Effector memory CD4-positive, alpha-beta T cell (primary cell): ENCODE results near the gene CYS1.

Experiments used
- DNase-seq, 3 donors: peaks; one replicate each; pipeline ENCODE4 v3.0.0-alpha.2; 2020
- H3K27ac ChIP-seq: 2 replicates; pipeline ENCODE4 v1.7.0; 2013; ENCODE audit warnings: mild to moderate bottlenecking, low read length, moderate library complexity; ENCODE audit not compliant: insufficient read depth, poor library complexity, severe bottlenecking
- H3K27me3 ChIP-seq: replicated peaks from 2 replicates; pipeline ENCODE4 v1.7.0; 2013; ENCODE audit warnings: mild to moderate bottlenecking, low read length; ENCODE audit not compliant: insufficient read depth, control insufficient read depth, poor library complexity, severe bottlenecking
- H3K36me3 ChIP-seq: 2 replicates; pipeline ENCODE4 v1.7.0; 2013; ENCODE audit warnings: mild to moderate bottlenecking, low read length, moderate library complexity; ENCODE audit not compliant: control insufficient read depth, insufficient read depth
- H3K4me1 ChIP-seq: 2 replicates; pipeline ENCODE4 v1.7.0; 2013; ENCODE audit warnings: low read length, mild to moderate bottlenecking; ENCODE audit not compliant: control insufficient read depth, insufficient read depth, poor library complexity, severe bottlenecking
- H3K4me3 ChIP-seq: 2 replicates; pipeline ENCODE4 v1.7.0; 2013; ENCODE audit warnings: low read length, low read depth, mild to moderate bottlenecking; ENCODE audit not compliant: insufficient read depth, poor library complexity, severe bottlenecking
- H3K9me3 ChIP-seq: 2 replicates; pipeline ENCODE4 v1.7.0; 2013; ENCODE audit warnings: mild to moderate bottlenecking, low read length, moderate library complexity; ENCODE audit not compliant: control insufficient read depth

CYS1 gene

DNA sequence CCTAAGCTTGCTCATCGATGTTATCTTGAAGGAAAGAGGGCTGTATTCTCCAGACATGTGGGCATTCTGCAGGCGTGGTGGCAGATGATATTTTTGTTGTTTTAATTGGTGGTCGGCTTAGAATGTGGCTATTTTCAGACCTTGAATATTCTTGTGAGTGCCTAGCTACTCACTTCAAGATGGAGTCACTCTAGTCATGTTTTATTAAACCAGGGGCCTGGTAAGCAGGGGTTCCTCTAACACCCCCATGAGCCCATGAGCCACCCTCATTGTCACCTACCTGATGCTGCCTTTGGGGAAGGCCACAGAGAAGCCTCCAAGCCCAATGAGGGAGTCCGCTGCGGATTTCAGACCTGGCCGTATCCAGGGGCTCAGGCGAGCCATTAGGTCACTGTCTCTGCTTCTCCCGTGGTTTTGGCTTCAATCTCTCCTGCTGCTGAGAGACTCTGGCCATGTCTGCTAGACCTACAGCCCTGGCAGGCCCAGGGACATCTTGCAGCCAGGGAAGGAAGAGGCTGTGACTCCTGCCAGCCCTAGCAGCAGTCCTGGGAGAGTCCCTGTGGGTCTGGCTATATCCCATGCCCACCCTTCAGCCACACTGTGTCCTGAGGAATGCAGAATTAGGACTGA is 53.2 kb downstream of the CYS1 start:
- H3K27me3 ChIP-seq, result no peaks in the 10 kb centered on the region
- peaks cover 20% of the 10 kb centered on the region for H3K4me1 ChIP-seq
- DNase-seq, result no peak
- H3K4me3 ChIP-seq, result no peak overlapping the region
- no peaks in the 10 kb centered on the region for H3K36me3 ChIP-seq
- no peaks in the 10 kb centered on the region for H3K9me3 ChIP-seq
- no peak overlapping the region for H3K27ac ChIP-seq

DNA sequence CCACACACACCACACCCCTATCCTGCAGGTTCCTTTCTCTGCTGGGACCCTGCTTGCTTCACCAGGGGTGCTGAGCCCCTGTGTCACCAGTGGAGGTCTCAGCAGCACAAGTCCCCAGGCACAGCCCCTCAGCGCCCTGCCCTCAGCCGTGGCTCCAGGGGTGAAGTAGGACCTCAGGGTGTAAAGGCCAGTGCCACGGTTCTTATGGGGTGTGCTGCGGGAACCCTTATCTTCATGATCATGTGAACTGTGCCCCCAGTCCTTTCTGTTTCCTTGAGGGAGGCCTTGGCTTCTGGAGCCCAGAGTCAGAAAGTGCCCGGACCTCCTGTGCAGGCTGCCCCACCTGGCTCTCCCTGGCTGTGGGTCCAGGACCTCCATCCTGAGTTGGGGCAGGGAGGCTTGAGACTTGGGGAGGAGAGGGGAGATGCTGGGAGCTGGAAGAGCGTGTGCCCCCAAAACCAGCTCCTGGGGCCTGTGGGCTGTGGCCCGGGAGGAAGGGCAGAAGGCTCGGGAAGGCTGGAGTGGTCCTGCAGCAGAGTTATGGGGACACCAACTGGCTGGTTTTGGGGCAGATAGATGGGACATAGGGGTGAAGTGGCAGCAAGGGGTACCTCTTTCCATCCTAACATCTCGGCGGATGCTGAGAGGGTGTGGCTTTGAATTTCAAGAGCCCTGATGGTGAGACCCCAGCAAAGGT is 57.1 kb downstream of the CYS1 start:
- no peak overlapping the region for H3K4me3 ChIP-seq
- H3K27me3 ChIP-seq, result no peaks in the 10 kb centered on the region
- no peak for DNase-seq
- no peaks in the 10 kb centered on the region for H3K36me3 ChIP-seq
- H3K9me3 ChIP-seq, result no peaks in the 10 kb centered on the region
- H3K27ac ChIP-seq, result no peak overlapping the region
- no peaks in the 10 kb centered on the region for H3K4me1 ChIP-seq

DNA sequence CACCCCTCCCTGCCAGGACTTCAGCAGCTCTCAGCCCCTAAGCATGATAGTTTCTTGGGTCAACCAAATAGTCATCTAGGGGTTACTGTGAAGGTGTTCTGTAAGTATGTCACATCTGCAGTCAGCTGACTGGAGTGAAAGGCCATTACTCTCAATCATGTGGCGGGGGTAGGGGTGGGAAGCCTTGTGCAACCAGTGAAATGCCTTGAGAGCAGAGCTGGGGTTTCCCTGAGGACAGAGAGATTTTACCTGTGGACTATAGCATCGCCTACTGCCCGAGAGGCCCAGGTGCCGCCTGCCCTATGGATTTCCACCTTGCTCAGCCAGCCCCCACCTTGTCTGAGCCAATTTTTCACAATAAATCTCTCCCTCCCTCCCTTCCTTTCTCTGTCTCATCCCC is 57.8 kb downstream of the CYS1 start:
- Histone ChIP-seq H3K4me1 (no peaks in the 10 kb centered on the region), H3K27me3 (no peaks in the 10 kb centered on the region), H3K27ac (no peak overlapping the region), H3K4me3 (no peak overlapping the region), H3K9me3 (peaks cover 3% of the 10 kb centered on the region), H3K36me3 (no peaks in the 10 kb centered on the region)
- no peak for DNase-seq

DNA sequence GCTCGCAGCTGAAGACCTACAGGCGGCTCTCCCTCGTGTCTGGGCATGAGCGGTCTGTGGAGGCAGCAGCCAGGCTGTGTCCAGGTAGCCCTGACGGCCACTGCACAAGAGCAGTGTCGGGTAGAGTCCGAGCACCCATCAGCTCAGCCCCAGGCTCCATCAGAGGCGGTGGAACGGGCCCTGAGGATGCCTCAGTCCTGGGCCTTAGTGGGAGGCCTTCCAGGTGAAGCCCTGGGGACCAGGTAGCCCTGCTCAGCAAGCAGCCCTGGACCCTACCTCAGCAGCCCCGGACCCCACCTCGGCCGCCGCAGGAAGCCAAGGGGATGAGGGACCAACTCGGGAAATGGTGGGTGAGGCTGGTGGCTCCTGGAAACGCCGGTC is 58.2 kb downstream of the CYS1 start:
- no peak for DNase-seq
- Histone ChIP-seq H3K27ac (no peak overlapping the region), H3K36me3 (no peaks in the 10 kb centered on the region), H3K4me1 (no peaks in the 10 kb centered on the region), H3K4me3 (no peak overlapping the region), H3K9me3 (peaks cover 4% of the 10 kb centered on the region), H3K27me3 (no peaks in the 10 kb centered on the region)

DNA sequence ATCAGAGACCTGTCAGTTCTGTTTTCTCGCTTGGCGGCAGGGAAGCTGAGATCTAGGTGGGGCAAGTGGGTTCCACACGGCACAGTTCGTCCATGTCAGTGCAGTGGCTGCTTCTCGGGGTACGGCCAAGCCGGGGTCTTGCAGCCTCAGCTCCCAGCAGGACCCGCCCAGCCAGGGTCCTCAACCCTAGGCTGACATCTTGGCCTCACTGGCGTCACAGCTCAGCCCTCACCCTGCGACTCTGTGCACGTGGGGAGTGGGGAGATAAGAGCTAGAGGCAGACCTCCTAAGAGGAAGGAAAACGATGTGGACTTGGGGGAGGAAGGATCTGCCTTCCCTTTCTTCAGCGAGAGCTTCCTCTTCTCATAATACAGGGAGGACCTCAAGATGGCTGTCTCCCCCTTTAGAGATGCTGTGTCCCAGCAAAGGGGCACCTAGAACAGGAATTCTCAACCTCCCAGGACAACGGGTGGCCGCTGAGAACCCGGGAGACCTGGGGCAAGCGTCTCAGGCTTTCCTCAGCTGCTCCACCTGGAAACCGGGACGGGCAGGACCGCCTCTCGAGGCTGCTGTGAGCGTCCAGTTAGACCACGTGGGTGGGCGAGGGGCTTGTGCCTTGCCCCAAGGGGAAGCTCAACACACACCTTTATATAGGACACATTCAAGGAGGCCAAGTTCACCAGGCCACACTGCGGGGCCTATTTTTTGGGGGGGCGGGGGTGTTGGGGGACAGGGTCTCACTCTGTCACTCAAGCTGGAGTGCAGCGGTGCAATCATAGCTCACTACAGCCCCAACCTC is 60.4 kb downstream of the CYS1 start:
- H3K27ac ChIP-seq, result no peak overlapping the region
- no peaks in the 10 kb centered on the region for H3K4me1 ChIP-seq
- peaks cover 4% of the 10 kb centered on the region for H3K9me3 ChIP-seq
- no peaks in the 10 kb centered on the region for H3K27me3 ChIP-seq
- no peak for DNase-seq
- no peak overlapping the region for H3K4me3 ChIP-seq
- H3K36me3 ChIP-seq, result no peaks in the 10 kb centered on the region

DNA sequence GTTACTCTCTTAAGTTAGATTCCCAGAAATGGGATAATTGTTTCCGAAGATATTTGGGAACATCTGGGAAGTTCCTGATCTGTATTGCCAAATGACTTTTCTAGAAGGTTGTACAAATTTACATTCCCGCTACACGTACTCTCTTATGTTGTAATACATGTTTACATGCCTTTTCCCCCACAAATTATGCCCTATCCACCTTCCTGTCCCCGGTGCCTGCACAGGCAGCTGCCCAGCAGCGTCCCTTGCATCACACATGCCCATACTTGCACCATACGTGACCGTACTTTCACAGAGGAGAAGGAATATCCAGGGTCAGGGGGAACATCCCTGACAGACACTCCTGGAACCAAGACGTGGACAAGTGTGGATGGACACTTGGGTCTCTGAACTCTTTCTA is 61.0 kb downstream of the CYS1 start:
- Histone ChIP-seq H3K4me1 (no peaks in the 10 kb centered on the region), H3K4me3 (no peak overlapping the region), H3K9me3 (peaks cover 4% of the 10 kb centered on the region), H3K27ac (no peak overlapping the region), H3K36me3 (no peaks in the 10 kb centered on the region), H3K27me3 (no peaks in the 10 kb centered on the region)
- DNase-seq, result no peak

DNA sequence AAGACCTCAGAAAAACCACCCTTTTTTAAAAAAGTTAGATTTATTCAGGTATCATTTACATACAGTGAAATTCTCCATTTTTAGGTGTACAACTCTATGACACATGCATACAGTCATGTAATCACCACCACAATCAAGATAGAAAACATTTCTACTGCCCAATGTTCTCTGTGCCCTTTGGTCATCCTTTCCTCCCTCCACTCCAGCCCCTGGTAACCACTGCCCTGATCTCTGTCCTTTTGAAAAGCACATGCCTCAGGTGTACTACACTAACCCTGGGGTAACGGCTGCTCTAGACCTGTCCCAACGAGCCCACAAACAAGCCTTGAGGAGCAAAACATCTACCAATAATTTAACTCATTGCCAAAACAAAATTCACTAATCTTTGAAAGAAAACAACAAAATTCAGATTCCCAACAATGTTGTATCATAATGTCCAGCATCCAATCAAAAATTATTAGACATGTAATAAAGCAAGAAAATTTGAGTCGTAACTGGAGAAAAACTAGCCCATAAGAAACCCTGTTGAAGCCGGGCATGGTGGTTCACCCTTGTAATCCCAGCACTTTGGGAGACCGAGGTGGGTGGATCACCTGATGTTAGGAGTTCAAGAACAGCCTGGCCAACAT is 62.8 kb downstream of the CYS1 start:
- Histone ChIP-seq H3K4me3 (no peak overlapping the region), H3K4me1 (no peaks in the 10 kb centered on the region), H3K27ac (no peak overlapping the region), H3K27me3 (no peaks in the 10 kb centered on the region), H3K9me3 (peaks cover 4% of the 10 kb centered on the region), H3K36me3 (no peaks in the 10 kb centered on the region)
- DNase-seq, result no peak

DNA sequence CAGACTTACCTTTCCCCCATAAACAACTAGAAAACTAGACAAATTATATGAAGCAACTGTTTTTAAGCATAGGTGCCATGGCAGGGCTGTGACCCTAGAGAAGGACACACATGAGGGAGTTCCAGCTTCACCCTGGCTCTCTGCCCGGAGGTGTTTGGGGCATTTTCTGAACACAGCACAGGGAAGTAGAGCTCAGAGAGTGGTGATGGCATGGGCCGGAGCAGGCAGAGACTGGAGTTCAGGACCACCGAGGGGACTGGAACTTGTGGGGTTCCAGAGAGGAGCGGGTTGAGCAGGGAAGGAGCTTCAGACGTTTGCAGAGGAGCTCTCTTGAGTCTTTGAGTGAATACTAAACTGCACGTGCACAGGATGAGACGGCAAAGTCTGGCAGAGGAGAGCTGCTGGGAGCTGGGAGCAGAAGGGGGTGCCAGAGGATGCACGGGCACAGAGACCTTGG is 63.4 kb downstream of the CYS1 start:
- peaks cover 4% of the 10 kb centered on the region for H3K9me3 ChIP-seq
- no peaks in the 10 kb centered on the region for H3K36me3 ChIP-seq
- no peak overlapping the region for H3K27ac ChIP-seq
- DNase-seq, result no peak
- H3K4me1 ChIP-seq, result no peaks in the 10 kb centered on the region
- no peaks in the 10 kb centered on the region for H3K27me3 ChIP-seq
- no peak overlapping the region for H3K4me3 ChIP-seq

DNA sequence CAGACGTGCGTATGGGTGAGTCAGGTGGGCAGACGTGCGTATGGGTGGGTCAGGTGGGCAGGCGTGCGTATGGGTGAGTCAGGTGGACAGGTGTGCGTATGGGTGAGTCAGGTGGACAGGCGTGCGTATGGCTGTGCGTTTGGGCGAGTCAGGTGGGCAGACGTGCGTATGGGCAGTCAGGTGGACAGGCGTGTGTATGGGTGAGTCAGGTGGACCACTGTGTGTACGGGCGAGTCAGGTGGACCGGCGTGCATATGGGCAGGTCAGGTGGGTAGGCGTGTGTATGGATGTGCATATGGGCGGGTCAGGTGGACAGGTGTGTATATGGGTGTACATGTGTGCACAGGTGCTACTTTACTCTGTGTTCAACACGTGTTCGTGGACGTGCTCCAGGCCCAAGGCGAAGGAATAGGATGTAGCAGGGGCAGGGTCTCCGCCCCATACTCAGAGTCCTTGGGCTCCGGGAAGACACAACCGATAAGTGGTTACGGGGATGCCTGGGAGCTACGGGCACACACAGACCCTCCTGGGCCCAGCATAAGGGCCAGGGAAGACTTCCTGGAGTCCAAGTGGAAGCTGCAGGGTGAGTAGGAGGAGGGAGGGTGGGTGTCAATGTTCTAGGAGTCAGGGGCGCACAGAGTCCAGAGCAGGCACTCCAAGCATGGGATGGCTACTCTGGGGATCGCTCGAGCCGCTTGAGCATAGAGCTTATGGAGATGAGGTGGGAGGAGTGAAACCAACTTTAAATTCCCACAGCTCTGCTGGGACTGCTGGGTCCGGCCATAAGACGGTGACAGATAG is 64.0 kb downstream of the CYS1 start:
- Histone ChIP-seq H3K27ac (no peak overlapping the region), H3K4me1 (no peaks in the 10 kb centered on the region), H3K4me3 (no peak overlapping the region), H3K36me3 (no peaks in the 10 kb centered on the region), H3K27me3 (no peaks in the 10 kb centered on the region), H3K9me3 (peaks cover 4% of the 10 kb centered on the region)
- no peak for DNase-seq
